H1 (cell line): ENCODE results near the gene SLC38A1. TPM values are rescaled to one million over a fixed set of nuclear protein-coding genes. Genes with fewer than 3 reads are reported as not detected.

Source experiments
- HDAC6 ChIP-seq: IDR thresholded peaks from one replicate; pipeline ENCODE4 v1.7.1; 2012; ENCODE audit warnings: low read depth, mild to moderate bottlenecking, inconsistent platforms, low read length, moderate library complexity
- POLR2A ChIP-seq, 2 experiments: IDR thresholded peaks; 1 replicate in 1 of 2; 2 replicates in 1 of 2; pipeline ENCODE4 v1.6.1; 2011; ENCODE audit warnings: low read depth in 2 of 2, low read length in 2 of 2, mild to moderate bottlenecking in 2 of 2; ENCODE audit errors: control extremely low read depth in 1 of 2
- RAD21 ChIP-seq, 2 experiments: IDR thresholded peaks in 1 of 2; conservative IDR thresholded peaks in 1 of 2; 2 replicates each; pipeline ENCODE4 v1.6.1; 2011; ENCODE audit warnings: low read depth in 2 of 2, low read length in 2 of 2, improper control_type of control experiment in 1 of 2, inconsistent platforms in 1 of 2, mild to moderate bottlenecking in 1 of 2, moderate library complexity in 1 of 2
- RBBP5 ChIP-seq: IDR thresholded peaks from 2 replicates; pipeline ENCODE4 v1.7.1; 2012; ENCODE audit warnings: low read depth, mild to moderate bottlenecking, inconsistent platforms, low read length, moderate library complexity, borderline replicate concordance
- SIN3A ChIP-seq, 2 experiments: IDR thresholded peaks in 1 of 2; conservative IDR thresholded peaks in 1 of 2; 2 replicates each; pipeline ENCODE4 v1.6.1; 2011 to 2012; ENCODE audit warnings: low read length in 2 of 2, improper control_type of control experiment in 1 of 2, low read depth in 1 of 2, mild to moderate bottlenecking in 1 of 2
- TEAD4 ChIP-seq: IDR thresholded peaks from 2 replicates; pipeline ENCODE4 v1.6.1; 2012; ENCODE audit warnings: low read depth, low read length, inconsistent platforms, mixed read lengths
- YY1 ChIP-seq: IDR thresholded peaks from 2 replicates; pipeline ENCODE4 v1.6.1; 2011; ENCODE audit warnings: low read depth, mild to moderate bottlenecking, low read length
- polyA plus RNA-seq, 7 experiments: library from polyadenylated mRNA; depleted of rRNA in 3 of 7; stranded (reverse) in 5 of 7; unstranded in 2 of 7; fragments of >200 nt in 5 of 7; fragments of 200-250 nt in 2 of 7; gene quantifications; 1 replicate in 5 of 7; 2 replicates in 1 of 7; 4 replicates in 1 of 7; pipeline versions ENCODE4 v1.2.1 to v1.2.3, GENCODE V29; 2011 to 2013; ENCODE audit warnings: missing spikeins in 2 of 7, mixed read lengths in 2 of 7
- total RNA-seq: library from RNA; stranded (reverse); fragmentation: NEBNext Ultra II Directional; extraction: Animal tissue kit (Norgen Biotek cat#: 25700); gene quantifications from 2 replicates; pipeline ENCODE4 v1.2.1, GENCODE V29; 2021

SLC38A1 gene
- total and polyA plus RNA-seq, 2 of the 8 experiments (the other 6 are each of a cell fraction or from before 2014, with no cell fraction given): 83.4 to 242 TPM

DNA sequence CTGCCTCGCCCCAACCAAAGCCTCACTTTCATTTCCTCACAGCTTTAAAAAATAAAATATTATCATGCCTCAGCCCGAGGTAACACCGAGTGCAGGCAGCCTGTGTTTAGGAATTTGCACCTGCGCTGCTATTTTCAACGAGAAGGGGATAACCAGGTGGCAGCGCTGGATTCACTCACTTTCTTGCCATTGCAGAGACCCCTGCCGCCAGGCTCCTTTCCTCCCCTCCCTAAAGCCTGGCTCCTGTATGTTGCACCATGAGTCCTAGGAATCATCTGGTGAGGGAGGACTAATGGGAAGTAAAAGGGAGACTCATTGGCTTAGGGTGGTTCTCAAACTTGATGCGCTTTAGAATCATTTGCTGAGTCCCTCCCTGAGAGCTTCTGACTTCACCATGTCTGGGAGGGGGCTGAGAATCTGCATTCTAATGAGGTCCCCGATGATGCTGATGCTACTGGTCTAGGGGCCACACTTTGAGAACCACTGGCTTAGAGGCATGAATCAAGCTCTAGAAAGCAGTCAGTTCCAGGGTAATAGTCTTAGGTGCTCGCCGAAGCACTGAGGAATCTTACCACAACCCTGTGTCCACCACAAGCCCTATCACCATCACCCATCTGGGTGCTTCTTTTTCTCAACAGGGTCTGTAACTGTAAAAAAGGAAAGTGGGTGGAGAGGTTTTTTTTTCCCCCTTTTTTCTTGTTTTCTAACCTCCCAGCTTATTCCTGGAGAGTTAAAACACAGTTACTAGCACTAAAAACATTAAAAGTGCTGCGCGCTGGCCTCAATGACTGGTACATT is 83.8 kb downstream of the SLC38A1 start (continued):
- TF ChIP-seq POLR2A (IDR thresholded peaks at IDR 0.05; ENCODE audit: control extremely low read depth in 1 of 2, low read depth in 2 of 2, low read length in 2 of 2) (no peak), HDAC6 (no peak), RAD21 (IDR thresholded peaks at IDR 0.05 in 1 of 2, conservative IDR thresholded peaks at IDR 0.05 in 1 of 2; ENCODE audit: low read depth in 2 of 2, low read length in 2 of 2) (no peak), RBBP5 (no peak), SIN3A (conservative IDR thresholded peaks at IDR 0.05 in 1 of 2, IDR thresholded peaks at IDR 0.05 in 1 of 2; ENCODE audit: low read depth in 1 of 2, low read length in 2 of 2) (no peak), TEAD4 (no peak), YY1 (no peak)
